ENCODE results near the gene RGS10. TPM values are rescaled to one million over a fixed set of nuclear protein-coding genes. Genes with fewer than 3 reads are reported as not detected.

Gene RGS10
- total and polyA plus RNA-seq, 12 donors: 1.9 to 16.5 (median 3.8) TPM

DNA sequence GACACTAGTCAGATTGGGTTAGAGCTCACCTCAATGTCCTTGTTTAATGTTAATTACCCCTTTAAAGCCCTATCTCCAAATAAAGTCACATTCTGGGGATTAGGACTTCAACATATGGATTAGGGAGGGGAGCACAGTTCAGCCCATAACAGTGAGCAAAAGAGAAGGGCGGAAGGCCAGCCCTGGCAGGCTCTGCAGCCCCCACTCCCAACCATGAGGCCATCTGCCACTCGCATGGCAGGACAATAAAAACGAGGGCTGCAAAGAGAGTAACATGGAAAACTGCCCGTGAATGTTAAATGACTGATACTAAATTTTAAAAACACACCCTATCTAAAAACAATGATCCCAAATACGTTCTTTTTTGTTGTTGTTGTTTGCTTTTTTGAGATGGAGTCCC lies 38.7 kb downstream of the RGS10 start:
- H3K4me3 ChIP-seq: no peak overlapping the region
- peaks cover 0 to 8% (median 0%) of the 10 kb centered on the region in 7 donors for H3K27me3 ChIP-seq
- H3K9me3 ChIP-seq: no peaks in the 10 kb centered on the region
- ATAC-seq: no peak
- no peak for DNase-seq
- TF ChIP-seq CTCF (IDR thresholded peaks at IDR 0.05): no peak
- H3K27ac ChIP-seq: no peak overlapping the region
- intact Hi-C loops (cut with DNase I): no loop called here
- 92 to 98% methylated on average over 5 of the region's 5 CpGs for WGBS, 2 donors
- peaks cover 0 to 16% (median 0%) of the 10 kb centered on the region in 9 donors for H3K36me3 ChIP-seq
- H3K4me1 ChIP-seq: peaks cover 0 to 9% (median 0%) of the 10 kb centered on the region in 9 donors

DNA sequence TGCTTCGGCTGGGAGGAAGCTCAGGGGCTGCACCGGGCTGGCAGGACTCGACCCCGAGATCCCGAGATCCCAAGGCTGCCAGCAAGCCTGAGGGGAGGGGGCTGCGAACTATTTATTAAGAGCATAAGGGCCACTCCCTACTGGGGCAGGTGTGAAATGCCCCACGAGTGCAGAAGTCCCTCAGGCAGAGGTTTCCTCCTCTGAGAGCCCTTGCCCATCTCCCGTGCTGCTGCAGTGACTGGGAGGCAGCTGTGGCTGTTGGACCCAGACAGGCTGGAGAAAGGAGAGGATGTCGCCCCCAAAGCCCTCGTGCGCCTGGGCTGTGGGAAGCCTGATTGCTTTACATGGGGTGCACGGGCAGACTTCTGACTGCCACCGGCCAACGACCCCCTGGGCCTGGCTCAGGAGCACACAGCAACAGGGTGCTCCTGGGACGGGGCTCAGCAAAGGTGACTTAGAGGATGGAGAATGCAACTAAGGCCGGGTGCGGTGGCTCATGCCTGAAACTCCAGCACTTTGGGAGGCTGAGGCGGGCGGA lies 39.8 kb downstream of the RGS10 start:
- peaks cover 0 to 8% (median 0%) of the 10 kb centered on the region in 7 donors for H3K27me3 ChIP-seq
- H3K4me1 ChIP-seq: peaks cover 0 to 9% (median 0%) of the 10 kb centered on the region in 9 donors
- TF ChIP-seq CTCF (IDR thresholded peaks at IDR 0.05): no peak
- 68% methylated on average over 19 of the region's 19 CpGs for WGBS, 2 donors
- H3K36me3 ChIP-seq: peaks cover 0 to 22% (median 0%) of the 10 kb centered on the region in 9 donors
- no peak for DNase-seq
- ATAC-seq: no peak
- no peak overlapping the region for H3K4me3 ChIP-seq
- no peaks in the 10 kb centered on the region for H3K9me3 ChIP-seq
- intact Hi-C loops (cut with DNase I): no loop called here
- peak overlapping the region in 1 of 10 donors; percentile 68 for H3K27ac ChIP-seq

DNA sequence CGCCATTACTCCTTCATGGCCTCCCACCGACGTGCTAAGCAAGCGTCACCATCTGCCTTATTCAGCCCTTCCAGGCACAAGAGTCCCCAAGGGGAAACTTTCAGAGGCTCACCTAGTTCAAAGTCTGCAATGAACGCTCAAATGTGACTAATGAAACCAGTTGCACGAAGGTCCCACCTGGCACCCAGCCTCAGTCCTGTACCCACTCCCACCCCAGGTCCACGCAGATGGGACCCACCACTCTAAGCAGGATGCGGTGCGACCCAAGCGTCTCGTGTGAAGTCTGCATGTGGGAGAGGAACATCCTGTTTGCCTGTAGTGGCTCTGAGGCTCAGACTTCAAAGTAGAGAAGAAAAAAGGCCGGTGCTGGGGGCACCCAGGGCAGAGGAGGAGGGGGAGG lies 40.3 kb downstream of the RGS10 start:
- ATAC-seq (peak in 1 of 8 donors; percentile 16), DNase-seq (no peak)
- Histone ChIP-seq H3K36me3 (peaks cover 0 to 22% (median 0%) of the 10 kb centered on the region in 9 donors), H3K4me1 (peaks cover 0 to 9% (median 0%) of the 10 kb centered on the region in 9 donors), H3K27ac (peak overlapping the region in 1 of 10 donors; percentile 68), H3K4me3 (no peak overlapping the region), H3K9me3 (no peaks in the 10 kb centered on the region), H3K27me3 (peaks cover 0 to 8% (median 0%) of the 10 kb centered on the region in 7 donors)
- intact Hi-C loops (cut with DNase I): no loop called here
- 62 to 68% methylated on average over 12 of the region's 12 CpGs for WGBS, 2 donors
- TF ChIP-seq CTCF (IDR thresholded peaks at IDR 0.05): no peak

GRCh38 chr10:119501690-119502089 lies 40.8 kb downstream of the RGS10 start:
- no peak for ATAC-seq
- Histone ChIP-seq H3K36me3 (peaks cover 0 to 22% (median 0%) of the 10 kb centered on the region in 9 donors), H3K4me3 (no peak overlapping the region), H3K27ac (peak overlapping the region in 1 of 10 donors; percentile 68), H3K4me1 (peaks cover 0 to 9% (median 0%) of the 10 kb centered on the region in 9 donors), H3K9me3 (no peaks in the 10 kb centered on the region), H3K27me3 (peaks cover 0 to 8% (median 0%) of the 10 kb centered on the region in 7 donors)
- 84 to 87% methylated on average over 2 of the region's 2 CpGs for WGBS, 2 donors
- intact Hi-C loops (cut with DNase I): no loop called here
- TF ChIP-seq CTCF (IDR thresholded peaks at IDR 0.05): no peak
- no peak for DNase-seq

All from heart right ventricle (tissue), 16 donors.